Erythroblast (primary cell): ENCODE results near the gene PCNX1.

Source experiments
- GATA1 ChIP-seq: IDR thresholded peaks from 2 replicates; pipeline ENCODE4 v1.6.1; 2011; ENCODE audit warnings: low read depth, mild to moderate bottlenecking, control low read depth, low read length, moderate library complexity
- POLR2A ChIP-seq: IDR thresholded peaks from 2 replicates; pipeline ENCODE4 v1.6.1; 2011; ENCODE audit warnings: mild to moderate bottlenecking, low read length

GRCh38 chr14:70999117-70999516 is 91.9 kb downstream of the PCNX1 start:
- TF ChIP-seq POLR2A (no peak), GATA1 (no peak)
